PC-3 (cell line): ENCODE results near the gene RPA4. TPM values are rescaled to one million over a fixed set of nuclear protein-coding genes. Genes with fewer than 3 reads are reported as not detected.
"Not testable (repeated sequence)": the region's sequence is repeated elsewhere in the genome, so short reads cannot be mapped to it uniquely, and the experiment has no call there.

Source experiments
- ATAC-seq: fragments of 200-7000 bp; cut with Tn5 transposase; 2 replicates; pipeline ENCODE4 v1.9.1; 2020; ENCODE audit warnings: mild to moderate bottlenecking, moderate library complexity
- BruUV-seq: library from RNA; stranded (reverse); fragments of 400-500 nt; replicated peaks from 2 replicates; lab custom pipeline; 2021; lab: Mats Ljungman, UMichigan
- CTCF ChIA-PET: fragments of 300-600 bp; sonication (Branson Sonifier 250); formaldehyde crosslinking; loops from one replicate; lab custom pipeline; 2022; ENCODE audit warnings: antibody characterized with exemption; lab: Charles Lee
- POLR2A ChIA-PET: fragments of 300-600 bp; sonication (Branson Sonifier 250); formaldehyde crosslinking; loops from one replicate; lab custom pipeline; 2022; ENCODE audit warnings: antibody characterized with exemption; ENCODE audit not compliant: unreplicated experiment; lab: Charles Lee
- DNase-seq: peaks from one replicate; pipeline ENCODE4 v3.0.0-alpha.2; 2015
- H2AFZ ChIP-seq: fragments of 300-600 bp; sonication (generic); 2 replicates; pipeline ENCODE4 v1.6.0; 2016; ENCODE audit warnings: antibody characterized with exemption, low read length
- H3F3A ChIP-seq: fragments of 300-600 bp; sonication (generic); one replicate; pipeline ENCODE4 v1.6.0; 2017; ENCODE audit warnings: antibody characterized with exemption, low read length, control low read depth, mild to moderate bottlenecking; ENCODE audit not compliant: unreplicated experiment
- H3K27ac ChIP-seq: fragments of 300-600 bp; sonication (generic); 2 replicates; pipeline ENCODE4 v1.5.1; 2016; ENCODE audit warnings: mild to moderate bottlenecking, low read length
- H3K27me3 ChIP-seq: fragments of 300-600 bp; sonication (generic); 2 replicates; pipeline ENCODE4 v1.6.1; 2016; ENCODE audit warnings: low read length, mixed read lengths
- H3K36me3 ChIP-seq: fragments of 300-600 bp; sonication (generic); 2 replicates; pipeline ENCODE4 v1.6.1; 2016; ENCODE audit warnings: low read depth, mixed run types, low read length, mixed read lengths
- H3K4me1 ChIP-seq: fragments of 300-600 bp; sonication (generic); 2 replicates; pipeline ENCODE4 v1.5.1; 2016; ENCODE audit warnings: low read length; ENCODE audit not compliant: insufficient read depth
- H3K4me2 ChIP-seq: fragments of 300-600 bp; sonication (generic); 2 replicates; pipeline ENCODE4 v1.6.0; 2016; ENCODE audit warnings: low read length
- H3K4me3 ChIP-seq: fragments of 300-600 bp; sonication (generic); 2 replicates; pipeline ENCODE4 v1.5.1; 2016; ENCODE audit warnings: mild to moderate bottlenecking, low read length, mixed read lengths
- H3K79me2 ChIP-seq: fragments of 300-600 bp; sonication (generic); 2 replicates; pipeline ENCODE4 v1.6.1; 2017; ENCODE audit warnings: low read length, mixed read lengths
- H3K9ac ChIP-seq: fragments of 300-600 bp; sonication (generic); 2 replicates; pipeline ENCODE4 v1.6.0; 2016; ENCODE audit warnings: mild to moderate bottlenecking, low read length
- H3K9me2 ChIP-seq: fragments of 300-600 bp; sonication (generic); replicated peaks from 2 replicates; pipeline ENCODE4 v1.6.1; 2016; ENCODE audit warnings: mixed run types, low read length, mixed read lengths
- H3K9me3 ChIP-seq: fragments of 300-600 bp; sonication (generic); 2 replicates; pipeline ENCODE4 v1.6.1; 2016; ENCODE audit warnings: low read length, mixed read lengths
- H4K20me1 ChIP-seq: fragments of 300-600 bp; sonication (generic); 2 replicates; pipeline ENCODE4 v1.6.1; 2016; ENCODE audit warnings: low read length, mixed read lengths
- CTCF ChIP-seq: fragments of 300-600 bp; sonication (generic); conservative IDR thresholded peaks from 2 replicates; pipeline ENCODE4 v1.5.1; 2017; ENCODE audit warnings: antibody characterized with exemption, low read depth, mild to moderate bottlenecking, low read length
- EZH2 ChIP-seq: fragments of 300-600 bp; sonication (generic); IDR thresholded peaks from one replicate; pipeline ENCODE4 v1.6.1; 2017; ENCODE audit warnings: antibody characterized with exemption, mild to moderate bottlenecking, low read length; ENCODE audit not compliant: unreplicated experiment
- EZH2phosphoT487 ChIP-seq: fragments of 300-600 bp; sonication (generic); IDR thresholded peaks from 2 replicates; pipeline ENCODE4 v1.6.1; 2018; ENCODE audit warnings: mild to moderate bottlenecking, antibody characterized with exemption, low read length, borderline replicate concordance
- intact Hi-C: fragments of 100-400 bp; cut with micrococcal nuclease; formaldehyde crosslinking; loops from 2 replicates; pipeline ENCODE4 v1.9.0; 2023
- total RNA-seq: library from RNA; depleted of rRNA; stranded (reverse); fragments of >200 nt; gene quantifications from 2 replicates; pipeline ENCODE4 v1.2.3, GENCODE V29; 2014

Gene RPA4
- total RNA-seq, 1 experiment from 2014 or later, result 3.0 TPM

- DNase-seq (no peak), ATAC-seq (no peak)
- ChIA-PET POLR2A (no interaction called here), CTCF (no interaction called here)
- Histone ChIP-seq H3K9me2 (no peaks in the 10 kb centered on the region), H3F3A (no peaks in the 10 kb centered on the region), H3K79me2 (no peaks in the 10 kb centered on the region), H3K4me1 (peaks cover 16% of the 10 kb centered on the region), H3K36me3 (no peaks in the 10 kb centered on the region), H3K4me3 (no peak overlapping the region), H3K9me3 (no peaks in the 10 kb centered on the region), H3K4me2 (no peak overlapping the region), H3K9ac (no peak overlapping the region), H3K27me3 (no peaks in the 10 kb centered on the region), H2AFZ (no peak overlapping the region), H4K20me1 (no peaks in the 10 kb centered on the region), H3K27ac (no peak overlapping the region)
- no TSS peak for BruUV-seq
- intact Hi-C loops, result no loop called here
- TF ChIP-seq EZH2, result no peak
- TF ChIP-seq CTCF, result no peak
- no peak for TF ChIP-seq EZH2phosphoT487
Measured at GRCh38 chrX:96841325-96841724, 42.4 kb upstream of the RPA4 start.

- POLR2A ChIA-PET, BruUV-seq: not testable (repeated sequence)
Measured at GRCh38 chrX:96841866-96842265, 41.8 kb upstream of the RPA4 start.

GRCh38 chrX:96843566-96843965, 40.1 kb upstream of the RPA4 start:
- Histone ChIP-seq H3K27me3 (no peaks in the 10 kb centered on the region), H4K20me1 (no peaks in the 10 kb centered on the region), H3K4me1 (peaks cover 3% of the 10 kb centered on the region; the same call in 1 of the 2 replicates), H3K9me3 (no peaks in the 10 kb centered on the region), H3K79me2 (no peaks in the 10 kb centered on the region), H2AFZ (no peak overlapping the region), H3K9me2 (no peaks in the 10 kb centered on the region), H3K4me3 (no peak overlapping the region), H3K9ac (no peak overlapping the region), H3K27ac (no peak overlapping the region), H3K36me3 (no peaks in the 10 kb centered on the region), H3F3A (no peaks in the 10 kb centered on the region), H3K4me2 (no peak overlapping the region)
- ChIA-PET POLR2A (no interaction called here), CTCF (no interaction called here)
- no TSS peak for BruUV-seq
- intact Hi-C loops, result no loop called here
- TF ChIP-seq EZH2phosphoT487, result no peak
- no peak for TF ChIP-seq EZH2
- TF ChIP-seq CTCF, result no peak
- ATAC-seq, result no peak
- DNase-seq, result no peak

More at GRCh38 chrX:96841866-96842265, 41.8 kb upstream of the RPA4 start:
- H3K27me3 ChIP-seq, H4K20me1 ChIP-seq, H3K9me2 ChIP-seq, H3K9me3 ChIP-seq, ATAC-seq, DNase-seq, H3K4me3 ChIP-seq, H2AFZ ChIP-seq, H3K9ac ChIP-seq, H3F3A ChIP-seq, H3K4me2 ChIP-seq, H3K79me2 ChIP-seq, intact Hi-C loops, H3K27ac ChIP-seq, H3K36me3 ChIP-seq, CTCF ChIA-PET: not testable (repeated sequence)
- peaks cover 16% of the 10 kb centered on the region for H3K4me1 ChIP-seq
